Activated T-cell treated with anti-CD3 and anti-CD28 coated beads, Interleukin-2, amount 50 U/mL, for 72 hours (primary cell): ENCODE measurements around the gene ZNF555. TPM values are rescaled to one million over a fixed set of nuclear protein-coding genes. Genes with fewer than 3 reads are reported as not detected.

Experiments used
- ATAC-seq, 2 donors: fragments of 150-1000 bp; cut with Tn5 transposase; replicated peaks in 1 of 2; 2 replicates each; pipeline ENCODE4 v1.10.0; 2021; ENCODE audit warnings: moderate library complexity in 2 of 2, mild to moderate bottlenecking in 1 of 2
- DNase-seq, 2 donors: peaks; one replicate each; pipeline ENCODE4 v3.0.0; 2021 to 2022; ENCODE audit warnings: mixed read lengths in 1 of 2
- H3K27ac Mint-ChIP-seq: one replicate; pipeline ENCODE4 v1.8.0; 2022; ENCODE audit warnings: mild to moderate bottlenecking, moderate library complexity, mixed read lengths
- H3K27me3 Mint-ChIP-seq: one replicate; pipeline ENCODE4 v1.8.0; 2022; ENCODE audit warnings: low read depth, mixed read lengths
- H3K36me3 Mint-ChIP-seq, 2 donors: one replicate each; pipeline ENCODE4 v1.8.0; 2022; ENCODE audit warnings: mixed read lengths in 2 of 2, mild to moderate bottlenecking in 1 of 2; ENCODE audit not compliant: insufficient read depth in 2 of 2
- H3K4me1 Mint-ChIP-seq: one replicate; pipeline ENCODE4 v1.8.0; 2022; ENCODE audit warnings: low read depth, mixed read lengths
- H3K4me3 Mint-ChIP-seq, 2 donors: one replicate each; pipeline ENCODE4 v1.8.0; 2022; ENCODE audit warnings: mild to moderate bottlenecking in 2 of 2, mixed read lengths in 2 of 2, moderate library complexity in 2 of 2
- H3K9me3 Mint-ChIP-seq, 2 donors: one replicate each; pipeline ENCODE4 v1.8.0; 2022; ENCODE audit warnings: mixed read lengths in 2 of 2
- total RNA-seq, 2 donors: library from RNA; stranded (reverse); gene quantifications; one replicate each; pipeline ENCODE4 v1.2.3, GENCODE V29; 2022

ZNF555 gene
- total RNA-seq, 2 donors from 2014 or later, result 4.6 to 4.8 TPM

- ATAC-seq, result no peak
- Mint-ChIP-seq H3K4me1 (peaks cover 6% of the 10 kb centered on the region), H3K4me3 (no peak overlapping the region), H3K27me3 (no peaks in the 10 kb centered on the region), H3K9me3 (no peaks in the 10 kb centered on the region), H3K36me3 (peaks cover 10 to 11% of the 10 kb centered on the region in 2 donors), H3K27ac (no peak overlapping the region)
- no peak for DNase-seq
These were observed 38.4 kb upstream of the ZNF555 start for GRCh38 chr19:2802826-2803225.

- H3K36me3 Mint-ChIP-seq, result peaks cover 10 to 11% of the 10 kb centered on the region in 2 donors
These were observed 37.7 kb upstream of the ZNF555 start for GRCh38 chr19:2803486-2804155.

GRCh38 chr19:2804156-2805004 is 36.9 kb upstream of the ZNF555 start:
- no peaks in the 10 kb centered on the region for H3K27me3 Mint-ChIP-seq
- H3K9me3 Mint-ChIP-seq, result no peaks in the 10 kb centered on the region
- DNase-seq (no peak), ATAC-seq (no peak)
- H3K36me3 Mint-ChIP-seq, result peaks cover 11 to 15% of the 10 kb centered on the region in 2 donors
- H3K4me3 Mint-ChIP-seq, result no peak overlapping the region
- peaks cover 6% of the 10 kb centered on the region for H3K4me1 Mint-ChIP-seq
- no peak overlapping the region for H3K27ac Mint-ChIP-seq

More at GRCh38 chr19:2803486-2804155, 37.7 kb upstream of the ZNF555 start:
- DNase-seq, result no peak
- H3K4me3 Mint-ChIP-seq, result no peak overlapping the region
- no peak for ATAC-seq
- H3K9me3 Mint-ChIP-seq, result no peaks in the 10 kb centered on the region
- H3K27me3 Mint-ChIP-seq, result no peaks in the 10 kb centered on the region
- H3K4me1 Mint-ChIP-seq, result peaks cover 6% of the 10 kb centered on the region
- H3K27ac Mint-ChIP-seq, result no peak overlapping the region

- peaks cover 11 to 15% of the 10 kb centered on the region in 2 donors for H3K36me3 Mint-ChIP-seq
- DNase-seq (no peak), ATAC-seq (no peak)
- H3K27ac Mint-ChIP-seq, result no peak overlapping the region
- peaks cover 6% of the 10 kb centered on the region for H3K4me1 Mint-ChIP-seq
- no peak overlapping the region for H3K4me3 Mint-ChIP-seq
- no peaks in the 10 kb centered on the region for H3K27me3 Mint-ChIP-seq
- H3K9me3 Mint-ChIP-seq, result no peaks in the 10 kb centered on the region
These were observed 35.9 kb upstream of the ZNF555 start for GRCh38 chr19:2805261-2805900.

GRCh38 chr19:2805991-2806649 is 35.2 kb upstream of the ZNF555 start:
- Mint-ChIP-seq H3K4me1 (peaks cover 6% of the 10 kb centered on the region), H3K27ac (no peak overlapping the region), H3K4me3 (no peak overlapping the region), H3K9me3 (no peaks in the 10 kb centered on the region), H3K36me3 (peaks cover 9 to 15% of the 10 kb centered on the region in 2 donors), H3K27me3 (no peaks in the 10 kb centered on the region)
- DNase-seq, result no peak
- no peak for ATAC-seq

- no peak overlapping the region for H3K4me3 Mint-ChIP-seq
- H3K4me1 Mint-ChIP-seq, result peaks cover 6% of the 10 kb centered on the region
- no peaks in the 10 kb centered on the region for H3K9me3 Mint-ChIP-seq
- no peaks in the 10 kb centered on the region for H3K27me3 Mint-ChIP-seq
- H3K36me3 Mint-ChIP-seq, result peaks cover 8 to 15% of the 10 kb centered on the region in 2 donors
- H3K27ac Mint-ChIP-seq, result no peak overlapping the region
- ATAC-seq (no peak), DNase-seq (no peak)
These were observed 34.4 kb upstream of the ZNF555 start for GRCh38 chr19:2806736-2807378.

- DNase-seq, result no peak
- Mint-ChIP-seq H3K4me3 (no peak overlapping the region), H3K27me3 (no peaks in the 10 kb centered on the region), H3K27ac (no peak overlapping the region), H3K9me3 (no peaks in the 10 kb centered on the region), H3K36me3 (peaks cover 7 to 14% of the 10 kb centered on the region in 2 donors), H3K4me1 (peaks cover 4% of the 10 kb centered on the region)
- ATAC-seq, result no peak
These were observed 33.7 kb upstream of the ZNF555 start for GRCh38 chr19:2807379-2808128.

- Mint-ChIP-seq H3K27ac (no peak overlapping the region), H3K36me3 (peaks cover 5 to 10% of the 10 kb centered on the region in 2 donors), H3K27me3 (no peaks in the 10 kb centered on the region), H3K9me3 (no peaks in the 10 kb centered on the region), H3K4me3 (no peak overlapping the region), H3K4me1 (no peaks in the 10 kb centered on the region)
- DNase-seq (no peak), ATAC-seq (no peak)
These were observed 32.9 kb upstream of the ZNF555 start for GRCh38 chr19:2808129-2808941.

GRCh38 chr19:2809387-2810140 is 31.7 kb upstream of the ZNF555 start:
- DNase-seq (no peak), ATAC-seq (no peak)
- Mint-ChIP-seq H3K27ac (no peak overlapping the region), H3K36me3 (peaks cover 5 to 7% of the 10 kb centered on the region in 2 donors), H3K9me3 (no peaks in the 10 kb centered on the region), H3K27me3 (no peaks in the 10 kb centered on the region), H3K4me3 (no peak overlapping the region), H3K4me1 (no peaks in the 10 kb centered on the region)

- H3K27me3 Mint-ChIP-seq, result no peaks in the 10 kb centered on the region
- peaks cover 4 to 6% of the 10 kb centered on the region in 2 donors for H3K36me3 Mint-ChIP-seq
- H3K4me3 Mint-ChIP-seq, result no peak overlapping the region
- no peaks in the 10 kb centered on the region for H3K4me1 Mint-ChIP-seq
- no peak overlapping the region for H3K27ac Mint-ChIP-seq
- ATAC-seq, result no peak
- DNase-seq, result no peak
- no peaks in the 10 kb centered on the region for H3K9me3 Mint-ChIP-seq
These were observed 30.9 kb upstream of the ZNF555 start for GRCh38 chr19:2810141-2811091.
